CD4-positive, alpha-beta T cell treated with Interleukin-15 for 1 hour (primary cell): ENCODE results near the gene SPOCK3.
"Not testable (repeated sequence)": the region's sequence is repeated elsewhere in the genome, so short reads cannot be mapped to it uniquely, and the experiment has no call there.

Experiments
- DNase-seq: peaks from one replicate; pipeline ENCODE4 v3.0.0-alpha.2; 2020

SPOCK3 gene

GRCh38 chr4:166798126-166798525 is 436.2 kb downstream of the SPOCK3 start:
- no peak for DNase-seq

GRCh38 chr4:166777760-166778159 is 456.5 kb downstream of the SPOCK3 start:
- DNase-seq = no peak

- DNase-seq = no peak
Observed at GRCh38 chr4:166763018-166763417, 471.3 kb downstream of the SPOCK3 start.

- no peak for DNase-seq
Observed at GRCh38 chr4:166741742-166742141, 492.6 kb downstream of the SPOCK3 start.

- not testable (repeated sequence) for DNase-seq
Observed at GRCh38 chr4:166739215-166739614, 495.1 kb downstream of the SPOCK3 start.

- no peak for DNase-seq
Observed at GRCh38 chr4:166737430-166737829, 496.9 kb downstream of the SPOCK3 start.

- DNase-seq = no peak
Observed at GRCh38 chr4:166735553-166735952, 498.7 kb downstream of the SPOCK3 start.

GRCh38 chr4:166734797-166735196 is 499.5 kb downstream of the SPOCK3 start:
- no peak for DNase-seq

GRCh38 chr4:166733686-166734085 is 500.6 kb downstream of the SPOCK3 start:
- no peak for DNase-seq

- no peak for DNase-seq
Observed at GRCh38 chr4:166726832-166727231, 507.5 kb downstream of the SPOCK3 start.

GRCh38 chr4:166724369-166724768 is 509.9 kb downstream of the SPOCK3 start:
- no peak for DNase-seq

GRCh38 chr4:166723532-166724140 is 510.7 kb downstream of the SPOCK3 start:
- DNase-seq = no peak

- not testable (repeated sequence) for DNase-seq
Observed at GRCh38 chr4:166715748-166716713, 518.3 kb downstream of the SPOCK3 start.

GRCh38 chr4:166700592-166700991 is 533.7 kb downstream of the SPOCK3 start:
- no peak for DNase-seq

GRCh38 chr4:166688835-166689234 is 545.5 kb downstream of the SPOCK3 start:
- DNase-seq = no peak

- DNase-seq = no peak
Observed at GRCh38 chr4:166687828-166688227, 546.5 kb downstream of the SPOCK3 start.
